Inflammatory macrophage treated with lipopolysaccharide for 1 hour (primary cell): ENCODE results near the gene ABCA5.
"Not testable (repeated sequence)": the region's sequence is repeated elsewhere in the genome, so short reads cannot be mapped to it uniquely, and the experiment has no call there.

Experiments
- DNase-seq, 2 donors: peaks; one replicate each; pipeline ENCODE4 v3.0.0-alpha.2; 2020 to 2022

ABCA5 gene

DNA sequence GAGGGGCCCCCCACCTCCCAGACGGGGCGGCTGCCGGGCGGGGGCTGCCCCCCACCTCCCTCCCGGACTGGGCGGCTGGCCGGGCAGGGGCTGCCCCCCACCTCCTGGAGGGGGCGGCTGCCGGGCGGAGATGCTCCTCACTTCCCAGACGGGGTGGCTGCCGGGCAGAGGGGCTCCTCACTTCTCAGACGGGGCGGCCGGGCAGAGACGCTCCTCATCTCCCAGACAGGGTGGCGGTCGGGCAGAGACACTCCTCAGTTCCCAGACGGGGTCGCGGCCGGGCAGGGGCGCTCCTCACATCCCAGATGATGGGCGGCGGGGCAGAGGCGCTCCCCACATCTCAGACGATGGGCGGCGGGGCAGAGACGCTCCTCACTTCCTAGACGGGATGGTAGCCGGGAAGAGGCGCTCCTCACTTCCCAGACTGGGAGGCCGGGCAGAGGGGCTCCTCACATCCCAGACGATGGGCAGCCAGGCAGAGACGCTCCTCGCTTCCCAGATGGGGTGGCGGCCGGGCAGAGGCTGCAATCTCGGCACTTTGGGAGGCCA lies 130.8 kb downstream of the ABCA5 start:
- not testable (repeated sequence) for DNase-seq
